ENCODE results near the gene CCNT1. TPM values are rescaled to one million over a fixed set of nuclear protein-coding genes. Genes with fewer than 3 reads are reported as not detected.

CCNT1 gene
- total RNA-seq, 1 donor from 2014 or later, result 52.5 TPM

GRCh38 chr12:48680861-48681260 is 35.6 kb downstream of the CCNT1 start:
- H3K27ac Mint-ChIP-seq, result peak overlapping the region; percentile 99
- DNase-seq (ENCODE audit: low spot score in 2 of 2, unreplicated experiment in 2 of 2), result no peak
- no peak for TF ChIP-seq CTCF (IDR thresholded peaks at IDR 0.05; ENCODE audit: unreplicated experiment)
- peaks cover 37% of the 10 kb centered on the region for H3K4me1 Mint-ChIP-seq
- H3K9me3 Mint-ChIP-seq, result no peaks in the 10 kb centered on the region
- H3K36me3 Mint-ChIP-seq, result peaks cover 17% of the 10 kb centered on the region
- H3K27me3 Mint-ChIP-seq (ENCODE audit: low read depth), result no peaks in the 10 kb centered on the region
- peak overlapping the region; percentile 99 for H3K4me3 Mint-ChIP-seq

GRCh38 chr12:48678551-48679185 is 37.8 kb downstream of the CCNT1 start:
- H3K27me3 Mint-ChIP-seq (ENCODE audit: low read depth), result no peaks in the 10 kb centered on the region
- H3K4me3 Mint-ChIP-seq, result peak overlapping the region; percentile 63
- DNase-seq (ENCODE audit: low spot score in 2 of 2, unreplicated experiment in 2 of 2), result no peak
- no peaks in the 10 kb centered on the region for H3K9me3 Mint-ChIP-seq
- H3K36me3 Mint-ChIP-seq, result peaks cover 19% of the 10 kb centered on the region
- peak overlapping the region; percentile 91 for H3K27ac Mint-ChIP-seq
- no peak for TF ChIP-seq CTCF (IDR thresholded peaks at IDR 0.05; ENCODE audit: unreplicated experiment)
- H3K4me1 Mint-ChIP-seq, result peaks cover 37% of the 10 kb centered on the region

GRCh38 chr12:48671231-48671856 is 45.2 kb downstream of the CCNT1 start:
- no peak for TF ChIP-seq CTCF (IDR thresholded peaks at IDR 0.05; ENCODE audit: unreplicated experiment)
- H3K36me3 Mint-ChIP-seq, result peaks cover 21% of the 10 kb centered on the region
- no peaks in the 10 kb centered on the region for H3K9me3 Mint-ChIP-seq
- H3K27me3 Mint-ChIP-seq (ENCODE audit: low read depth), result no peaks in the 10 kb centered on the region
- H3K4me3 Mint-ChIP-seq, result no peak overlapping the region
- H3K27ac Mint-ChIP-seq, result no peak overlapping the region
- no peaks in the 10 kb centered on the region for H3K4me1 Mint-ChIP-seq
- DNase-seq (ENCODE audit: low spot score in 2 of 2, unreplicated experiment in 2 of 2), result no peak

GRCh38 chr12:48668996-48669395 is 47.5 kb downstream of the CCNT1 start:
- Mint-ChIP-seq H3K9me3 (no peaks in the 10 kb centered on the region), H3K36me3 (peaks cover 28% of the 10 kb centered on the region), H3K4me3 (no peak overlapping the region), H3K27me3 (ENCODE audit: low read depth) (no peaks in the 10 kb centered on the region), H3K27ac (no peak overlapping the region), H3K4me1 (no peaks in the 10 kb centered on the region)
- TF ChIP-seq CTCF (IDR thresholded peaks at IDR 0.05; ENCODE audit: unreplicated experiment), result no peak
- DNase-seq (ENCODE audit: low spot score in 2 of 2, unreplicated experiment in 2 of 2), result no peak

- DNase-seq (ENCODE audit: low spot score in 2 of 2, unreplicated experiment in 2 of 2), result no peak
- Mint-ChIP-seq H3K9me3 (no peaks in the 10 kb centered on the region), H3K4me3 (no peak overlapping the region), H3K27me3 (ENCODE audit: low read depth) (no peaks in the 10 kb centered on the region), H3K4me1 (no peaks in the 10 kb centered on the region), H3K36me3 (peaks cover 35% of the 10 kb centered on the region), H3K27ac (no peak overlapping the region)
- TF ChIP-seq CTCF (IDR thresholded peaks at IDR 0.05; ENCODE audit: unreplicated experiment), result no peak
Observed at GRCh38 chr12:48659863-48660262, 56.6 kb downstream of the CCNT1 start.

Data from mesothelial cell of epicardium (in vitro differentiated cells).